Activated naive CD8-positive, alpha-beta T cell treated with anti-CD3 and anti-CD28 coated beads for 36 hours (primary cell): ENCODE measurements around the gene ADAM23. TPM values are rescaled to one million over a fixed set of nuclear protein-coding genes. Genes with fewer than 3 reads are reported as not detected.

ENCODE experiments used
- DNase-seq: peaks from one replicate; pipeline ENCODE4 v3.0.0; 2021
- H3K27ac Mint-ChIP-seq: one replicate; pipeline ENCODE4 v1.8.0; 2022; ENCODE audit warnings: mild to moderate bottlenecking, moderate library complexity, mixed read lengths
- H3K27me3 Mint-ChIP-seq: one replicate; pipeline ENCODE4 v1.8.0; 2022; ENCODE audit warnings: mild to moderate bottlenecking, mixed read lengths
- H3K36me3 Mint-ChIP-seq: one replicate; pipeline ENCODE4 v1.8.0; 2021; ENCODE audit warnings: mild to moderate bottlenecking, mixed read lengths
- H3K4me1 Mint-ChIP-seq: one replicate; pipeline ENCODE4 v1.8.0; 2021; ENCODE audit warnings: mixed read lengths
- H3K4me3 Mint-ChIP-seq: one replicate; pipeline ENCODE4 v1.8.0; 2022; ENCODE audit warnings: mild to moderate bottlenecking, moderate library complexity, mixed read lengths
- H3K9me3 Mint-ChIP-seq: one replicate; pipeline ENCODE4 v1.8.0; 2022; ENCODE audit warnings: mixed read lengths
- total RNA-seq, 2 experiments: library from RNA; stranded (reverse); gene quantifications; one replicate each; pipeline ENCODE4 v1.2.3, GENCODE V29; 2021

The ADAM23 gene
- total RNA-seq, 2 experiments from 2014 or later: 0.10 TPM; not detected in 1

GRCh38 chr2:206665251-206665650, 221.9 kb downstream of the ADAM23 start:
- H3K27me3 Mint-ChIP-seq: peaks cover 11% of the 10 kb centered on the region
- H3K27ac Mint-ChIP-seq: no peak overlapping the region
- H3K36me3 Mint-ChIP-seq: no peaks in the 10 kb centered on the region
- H3K4me1 Mint-ChIP-seq: peaks cover 2% of the 10 kb centered on the region
- no peak for DNase-seq
- no peak overlapping the region for H3K4me3 Mint-ChIP-seq
- H3K9me3 Mint-ChIP-seq: no peaks in the 10 kb centered on the region

Other genes starting within 250 kb of the ADAM23 start
- gene ZDBF2, start 168.9 kb upstream of the ADAM23 start, total RNA-seq: 10 to 100 TPM in 1 of 2 experiments, 1 to 10 TPM in 1; 9.2 to 10.1 TPM
- not detected for gene FAM237A, start 199.0 kb downstream of the ADAM23 start, total RNA-seq